Stimulated activated naive CD8-positive, alpha-beta T cell treated with anti-CD3 and anti-CD28 coated beads, Interleukin-15, Interleukin-2, amounts not matched to agents 100 ng/mL and 50 ng/mL, for 24 hours (primary cell): ENCODE results near the gene DGCR2.
A peak's percentile ranks its signal among the peaks of the same experiment; 100 is the strongest.

Source experiments
- H3K27ac Mint-ChIP-seq: one replicate; pipeline ENCODE4 v1.8.0; 2021; ENCODE audit warnings: mild to moderate bottlenecking, mixed read lengths
- H3K27me3 Mint-ChIP-seq: one replicate; pipeline ENCODE4 v1.8.0; 2021; ENCODE audit warnings: mixed read lengths
- H3K36me3 Mint-ChIP-seq: one replicate; pipeline ENCODE4 v1.8.0; 2021; ENCODE audit warnings: low read depth, mixed read lengths
- H3K4me1 Mint-ChIP-seq: one replicate; pipeline ENCODE4 v1.8.0; 2021; ENCODE audit warnings: low read depth, mixed read lengths
- H3K4me3 Mint-ChIP-seq: one replicate; pipeline ENCODE4 v1.8.0; 2021; ENCODE audit warnings: mild to moderate bottlenecking, mixed read lengths
- H3K9me3 Mint-ChIP-seq: one replicate; pipeline ENCODE4 v1.8.0; 2021; ENCODE audit warnings: mixed read lengths

Gene DGCR2

DNA sequence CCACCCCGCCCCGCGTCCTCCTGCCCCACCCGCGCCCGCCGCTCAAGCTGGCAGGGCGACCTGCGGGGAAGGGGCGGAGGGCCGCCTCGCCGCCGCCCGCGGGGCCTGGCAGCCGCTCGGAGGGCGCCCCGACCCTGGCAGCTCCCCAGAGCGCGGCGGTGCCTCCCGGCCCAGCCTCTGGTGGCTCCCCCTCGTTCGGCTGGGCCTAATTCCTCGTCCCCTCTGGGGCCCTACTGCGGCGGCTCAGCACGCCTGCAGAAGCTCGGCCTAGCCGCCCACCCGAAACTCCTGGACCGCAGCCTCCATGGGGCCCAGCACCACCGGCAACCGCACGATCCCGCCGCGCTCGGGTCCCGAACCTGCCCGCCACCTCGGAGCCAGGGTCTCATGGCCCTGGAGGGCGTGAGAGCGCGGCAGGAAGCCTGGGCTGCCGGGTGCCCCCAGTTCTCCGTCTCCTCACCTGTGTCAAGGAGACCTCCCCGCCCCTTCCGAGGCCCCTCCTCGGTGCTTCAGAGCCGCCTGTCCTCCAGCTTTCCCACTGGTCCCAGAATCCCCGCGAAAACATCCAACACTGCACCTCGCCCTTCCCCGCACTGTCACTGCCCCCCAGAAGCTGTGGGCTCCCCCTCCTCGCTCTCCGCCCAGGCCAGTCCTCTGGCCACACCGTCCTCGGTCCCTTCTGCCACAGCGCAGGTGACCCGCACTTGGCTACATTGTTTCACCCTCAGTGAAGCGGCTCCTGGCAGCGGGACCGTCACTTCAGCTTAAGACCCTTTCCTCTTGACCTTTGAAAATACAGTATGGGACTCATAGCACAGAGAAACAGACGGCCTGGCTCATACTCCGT, 28.5 kb upstream of the DGCR2 start:
- Mint-ChIP-seq H3K27me3 (peaks cover 48% of the 10 kb centered on the region), H3K4me1 (peaks cover 7% of the 10 kb centered on the region), H3K9me3 (no peaks in the 10 kb centered on the region), H3K4me3 (peak overlapping the region; percentile 27), H3K27ac (no peak overlapping the region), H3K36me3 (no peaks in the 10 kb centered on the region)

GRCh38 chr22:19149991-19150390, 27.8 kb upstream of the DGCR2 start, which contains the start of gene GSC2:
TSS of gene GSC2 (minus strand) at chr22:19150292. CDS start at chr22:19150283, 9 bp downstream.
- peaks cover 7% of the 10 kb centered on the region for H3K4me1 Mint-ChIP-seq
- peaks cover 47% of the 10 kb centered on the region for H3K27me3 Mint-ChIP-seq
- H3K27ac Mint-ChIP-seq = no peak within 1 kb of the TSS
- H3K36me3 Mint-ChIP-seq = no peaks in the 10 kb centered on the region
- H3K4me3 Mint-ChIP-seq = peak within 1 kb of the TSS; percentile 54
- H3K9me3 Mint-ChIP-seq = no peaks in the 10 kb centered on the region

DNA sequence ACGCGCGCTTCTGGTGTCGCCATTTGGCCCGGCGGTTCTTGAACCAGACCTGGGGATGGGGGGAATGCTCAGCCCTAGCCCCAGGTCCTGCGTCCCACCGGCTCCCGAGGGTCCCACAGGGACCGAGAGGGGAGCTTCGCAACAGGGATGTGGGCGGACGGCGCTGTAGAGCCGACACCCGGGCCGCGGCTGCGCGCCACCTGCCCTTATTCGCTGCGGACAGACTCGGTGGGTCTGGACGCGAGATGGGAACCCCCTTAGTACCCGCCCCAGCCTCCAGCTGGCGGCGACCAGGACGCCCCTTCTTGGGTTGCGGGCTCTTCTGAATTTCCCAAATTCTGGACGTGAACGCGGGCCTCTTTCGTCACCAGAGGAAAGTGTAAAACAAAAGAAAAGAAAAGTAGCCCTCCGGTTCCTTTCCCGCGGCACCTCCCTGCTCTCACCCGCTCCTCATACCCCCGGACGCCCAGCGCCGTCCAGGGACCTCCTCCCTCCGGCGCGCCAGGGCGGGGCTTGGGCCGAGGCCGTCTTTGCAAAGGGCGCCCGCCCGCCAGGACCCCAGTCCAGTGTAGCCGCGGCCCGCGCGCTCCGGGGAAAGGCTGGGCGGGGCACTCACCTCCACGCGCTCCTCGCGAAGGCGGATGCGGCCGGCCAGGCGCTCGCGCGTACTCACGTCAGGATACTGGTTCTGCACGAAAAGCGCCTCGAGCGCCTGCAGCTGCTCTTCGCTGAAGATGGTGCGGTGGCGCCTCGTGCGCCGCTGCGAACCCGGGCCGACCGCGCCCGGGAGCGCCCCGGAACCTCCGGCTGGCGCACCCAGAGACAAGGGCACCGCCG, 27.1 kb upstream of the DGCR2 start:
- H3K27me3 Mint-ChIP-seq = peaks cover 44% of the 10 kb centered on the region
- H3K27ac Mint-ChIP-seq = no peak overlapping the region
- H3K9me3 Mint-ChIP-seq = no peaks in the 10 kb centered on the region
- peaks cover 7% of the 10 kb centered on the region for H3K4me1 Mint-ChIP-seq
- peak overlapping the region; percentile 54 for H3K4me3 Mint-ChIP-seq
- H3K36me3 Mint-ChIP-seq = no peaks in the 10 kb centered on the region

GRCh38 chr22:19148417-19149046, 26.3 kb upstream of the DGCR2 start:
- Mint-ChIP-seq H3K4me1 (peaks cover 13% of the 10 kb centered on the region), H3K27ac (no peak overlapping the region), H3K27me3 (peaks cover 40% of the 10 kb centered on the region), H3K9me3 (no peaks in the 10 kb centered on the region), H3K4me3 (no peak overlapping the region), H3K36me3 (no peaks in the 10 kb centered on the region)

DNA sequence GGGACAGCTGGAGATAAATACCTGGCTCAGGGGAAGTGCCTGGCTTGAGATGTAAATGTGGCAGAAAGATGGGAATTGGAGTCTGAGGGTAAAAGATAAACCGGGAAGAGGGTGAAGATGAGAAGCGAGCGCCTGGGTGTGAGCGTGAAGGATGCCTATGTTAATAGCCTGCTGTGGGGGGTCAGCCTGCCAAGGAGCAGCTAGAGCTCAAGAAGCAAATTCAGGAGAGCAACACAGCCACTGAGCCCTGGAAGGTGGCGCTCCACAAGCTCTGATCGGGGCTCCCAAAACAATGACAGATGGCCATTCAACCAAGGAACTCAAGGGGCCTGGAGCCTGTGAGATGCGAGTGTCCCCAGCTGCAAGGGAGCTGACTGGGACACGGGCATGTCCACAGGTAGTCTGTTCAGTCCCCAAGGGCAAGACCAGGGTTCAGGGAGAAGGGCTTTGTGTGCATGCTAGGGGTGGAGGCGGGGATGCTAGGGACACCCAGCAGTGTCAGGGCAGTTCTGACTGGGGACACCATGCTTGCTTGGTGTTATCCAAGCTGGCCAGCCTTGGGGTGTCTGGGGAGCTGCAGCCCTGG, 25.1 kb upstream of the DGCR2 start:
- peaks cover 21% of the 10 kb centered on the region for H3K4me1 Mint-ChIP-seq
- H3K9me3 Mint-ChIP-seq = no peaks in the 10 kb centered on the region
- H3K4me3 Mint-ChIP-seq = no peak overlapping the region
- peaks cover 34% of the 10 kb centered on the region for H3K27me3 Mint-ChIP-seq
- no peaks in the 10 kb centered on the region for H3K36me3 Mint-ChIP-seq
- H3K27ac Mint-ChIP-seq = no peak overlapping the region

GRCh38 chr22:19146215-19146968, 24.2 kb upstream of the DGCR2 start:
- no peaks in the 10 kb centered on the region for H3K9me3 Mint-ChIP-seq

GRCh38 chr22:19143967-19144400, 21.8 kb upstream of the DGCR2 start:
- H3K36me3 Mint-ChIP-seq = peaks cover 11% of the 10 kb centered on the region
- H3K27me3 Mint-ChIP-seq = peaks cover 16% of the 10 kb centered on the region
- H3K27ac Mint-ChIP-seq = peak overlapping the region; percentile 83
- H3K4me3 Mint-ChIP-seq = peak overlapping the region; percentile 89
- H3K4me1 Mint-ChIP-seq = peaks cover 14% of the 10 kb centered on the region
- no peaks in the 10 kb centered on the region for H3K9me3 Mint-ChIP-seq

More at GRCh38 chr22:19146215-19146968, 24.2 kb upstream of the DGCR2 start:
- Mint-ChIP-seq H3K27ac (no peak overlapping the region), H3K4me3 (no peak overlapping the region), H3K36me3 (peaks cover 2% of the 10 kb centered on the region), H3K4me1 (peaks cover 21% of the 10 kb centered on the region), H3K27me3 (peaks cover 27% of the 10 kb centered on the region)

GRCh38 chr22:19143212-19143611, 21.0 kb upstream of the DGCR2 start:
- H3K9me3 Mint-ChIP-seq = no peaks in the 10 kb centered on the region
- H3K4me3 Mint-ChIP-seq = peak overlapping the region; percentile 89
- peaks cover 11% of the 10 kb centered on the region for H3K36me3 Mint-ChIP-seq
- H3K27me3 Mint-ChIP-seq = peaks cover 13% of the 10 kb centered on the region
- peak overlapping the region; percentile 83 for H3K27ac Mint-ChIP-seq
- H3K4me1 Mint-ChIP-seq = peaks cover 14% of the 10 kb centered on the region

- peak overlapping the region; percentile 10 for H3K4me3 Mint-ChIP-seq
Observed at GRCh38 chr22:19142394-19142793, 20.2 kb upstream of the DGCR2 start.

GRCh38 chr22:19139974-19140373, 17.8 kb upstream of the DGCR2 start:
- peaks cover 29% of the 10 kb centered on the region for H3K36me3 Mint-ChIP-seq
- peaks cover 14% of the 10 kb centered on the region for H3K4me1 Mint-ChIP-seq
- H3K27me3 Mint-ChIP-seq = no peaks in the 10 kb centered on the region
- H3K9me3 Mint-ChIP-seq = no peaks in the 10 kb centered on the region
- no peak overlapping the region for H3K27ac Mint-ChIP-seq
- H3K4me3 Mint-ChIP-seq = no peak overlapping the region

More at GRCh38 chr22:19142394-19142793, 20.2 kb upstream of the DGCR2 start:
- no peak overlapping the region for H3K27ac Mint-ChIP-seq
- H3K9me3 Mint-ChIP-seq = no peaks in the 10 kb centered on the region
- peaks cover 14% of the 10 kb centered on the region for H3K4me1 Mint-ChIP-seq
- H3K36me3 Mint-ChIP-seq = peaks cover 11% of the 10 kb centered on the region
- H3K27me3 Mint-ChIP-seq = peaks cover 5% of the 10 kb centered on the region

DNA sequence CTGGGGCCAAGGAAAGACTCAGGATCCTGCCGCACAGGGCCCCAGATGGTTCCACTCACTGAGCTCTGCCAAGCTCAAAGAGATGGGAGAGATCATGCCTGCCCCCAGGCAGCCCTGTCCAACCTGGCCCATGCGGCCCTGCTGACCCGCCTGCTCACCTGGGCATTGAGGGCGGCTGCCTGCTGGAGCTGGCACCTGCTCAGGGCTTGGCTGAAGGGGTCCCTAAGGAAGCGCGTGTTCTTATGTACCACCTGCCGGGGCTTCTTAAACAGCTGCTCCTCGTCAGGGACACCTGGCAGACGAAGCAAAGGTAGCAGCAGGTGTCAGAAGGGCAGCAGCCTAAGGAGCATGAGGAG, 16.8 kb upstream of the DGCR2 start:
- Mint-ChIP-seq H3K27ac (no peak overlapping the region), H3K9me3 (no peaks in the 10 kb centered on the region), H3K4me1 (peaks cover 11% of the 10 kb centered on the region), H3K36me3 (peaks cover 31% of the 10 kb centered on the region), H3K4me3 (no peak overlapping the region), H3K27me3 (no peaks in the 10 kb centered on the region)

GRCh38 chr22:19138217-19139000, 16.2 kb upstream of the DGCR2 start:
- no peaks in the 10 kb centered on the region for H3K9me3 Mint-ChIP-seq
- peaks cover 31% of the 10 kb centered on the region for H3K36me3 Mint-ChIP-seq
- H3K4me3 Mint-ChIP-seq = no peak overlapping the region
- no peak overlapping the region for H3K27ac Mint-ChIP-seq
- peaks cover 7% of the 10 kb centered on the region for H3K4me1 Mint-ChIP-seq
- H3K27me3 Mint-ChIP-seq = no peaks in the 10 kb centered on the region

DNA sequence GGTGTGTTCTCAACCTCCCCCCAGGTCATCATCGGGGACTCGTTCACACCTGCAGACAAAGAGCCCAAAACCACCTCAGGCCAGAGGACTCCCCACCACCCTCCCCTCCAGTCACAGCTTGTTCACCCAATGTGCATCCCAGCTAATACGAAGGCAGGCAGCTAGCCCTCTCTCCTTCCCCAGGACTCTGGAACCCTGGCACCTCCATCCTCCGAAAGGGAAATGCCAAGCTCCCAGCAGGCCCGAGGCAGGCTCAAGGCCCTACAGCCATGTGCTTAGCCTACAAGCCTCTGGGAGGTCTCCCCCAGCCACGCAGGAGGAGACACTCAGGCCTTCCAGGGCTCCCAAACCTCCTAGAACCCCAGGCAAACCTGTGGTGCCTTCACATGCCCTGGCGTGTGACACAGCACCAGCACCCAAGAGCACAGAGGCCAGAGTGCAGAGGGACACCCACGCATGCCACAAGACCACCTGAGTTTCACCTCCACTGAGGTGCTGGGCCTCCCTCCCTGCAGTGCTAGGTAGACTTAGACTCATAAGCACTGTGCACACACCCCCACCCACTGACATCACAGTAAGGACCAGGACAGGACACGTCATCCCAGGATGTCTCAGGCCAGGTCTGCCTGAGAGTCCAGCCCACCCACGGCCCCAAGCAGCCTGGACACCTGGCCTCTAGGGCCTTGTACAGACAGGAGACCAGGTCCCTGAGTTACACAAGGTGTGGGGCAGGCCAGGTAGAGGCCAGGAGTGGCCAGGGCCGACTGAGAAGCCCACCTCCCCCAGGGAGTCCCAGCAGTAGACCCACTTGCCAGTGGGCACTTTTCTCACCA, 15.4 kb upstream of the DGCR2 start:
- peaks cover 34% of the 10 kb centered on the region for H3K36me3 Mint-ChIP-seq
- H3K27me3 Mint-ChIP-seq = no peaks in the 10 kb centered on the region
- no peak overlapping the region for H3K4me3 Mint-ChIP-seq
- no peaks in the 10 kb centered on the region for H3K9me3 Mint-ChIP-seq
- H3K4me1 Mint-ChIP-seq = peaks cover 1% of the 10 kb centered on the region
- no peak overlapping the region for H3K27ac Mint-ChIP-seq
